Measurements from ENCODE around the gene CEP131. TPM values are rescaled to one million over a fixed set of nuclear protein-coding genes. Genes with fewer than 3 reads are reported as not detected.

CEP131 gene
- total RNA-seq, 1 donor from 2014 or later: 15.9 TPM

DNA sequence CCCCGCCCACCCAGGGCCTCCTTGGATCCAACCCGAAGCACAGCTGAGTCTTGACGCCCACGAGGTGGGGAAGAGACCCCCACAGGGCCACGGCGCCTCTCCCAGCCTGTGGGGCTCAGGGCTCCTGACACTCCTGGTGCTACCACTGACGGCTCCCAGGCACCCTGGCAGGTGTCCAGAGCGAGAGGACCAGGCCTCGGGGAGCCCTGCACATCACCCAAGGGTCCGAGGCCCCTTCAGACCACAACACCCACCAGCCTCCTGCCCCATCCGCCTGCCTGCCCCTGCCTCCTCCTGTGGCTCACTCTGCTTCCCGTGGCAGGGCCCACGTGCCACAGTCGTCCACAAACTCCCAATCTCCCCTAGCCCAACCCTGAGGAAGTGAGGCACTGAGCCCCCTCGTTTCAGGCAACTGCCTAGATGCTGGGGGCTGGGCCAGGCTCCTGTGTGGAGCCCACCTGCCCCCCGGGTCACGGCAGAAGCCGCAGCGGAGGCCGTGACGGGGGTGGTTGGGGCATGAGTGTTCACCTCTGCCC lies 28.5 kb downstream of the CEP131 start:
- Mint-ChIP-seq H3K4me1 (no peaks in the 10 kb centered on the region), H3K4me3 (no peak overlapping the region), H3K27ac (no peak overlapping the region), H3K9me3 (no peaks in the 10 kb centered on the region), H3K27me3 (no peaks in the 10 kb centered on the region), H3K36me3 (ENCODE audit: low read depth) (peaks cover 27% of the 10 kb centered on the region)
- TF ChIP-seq, protein P1, sequence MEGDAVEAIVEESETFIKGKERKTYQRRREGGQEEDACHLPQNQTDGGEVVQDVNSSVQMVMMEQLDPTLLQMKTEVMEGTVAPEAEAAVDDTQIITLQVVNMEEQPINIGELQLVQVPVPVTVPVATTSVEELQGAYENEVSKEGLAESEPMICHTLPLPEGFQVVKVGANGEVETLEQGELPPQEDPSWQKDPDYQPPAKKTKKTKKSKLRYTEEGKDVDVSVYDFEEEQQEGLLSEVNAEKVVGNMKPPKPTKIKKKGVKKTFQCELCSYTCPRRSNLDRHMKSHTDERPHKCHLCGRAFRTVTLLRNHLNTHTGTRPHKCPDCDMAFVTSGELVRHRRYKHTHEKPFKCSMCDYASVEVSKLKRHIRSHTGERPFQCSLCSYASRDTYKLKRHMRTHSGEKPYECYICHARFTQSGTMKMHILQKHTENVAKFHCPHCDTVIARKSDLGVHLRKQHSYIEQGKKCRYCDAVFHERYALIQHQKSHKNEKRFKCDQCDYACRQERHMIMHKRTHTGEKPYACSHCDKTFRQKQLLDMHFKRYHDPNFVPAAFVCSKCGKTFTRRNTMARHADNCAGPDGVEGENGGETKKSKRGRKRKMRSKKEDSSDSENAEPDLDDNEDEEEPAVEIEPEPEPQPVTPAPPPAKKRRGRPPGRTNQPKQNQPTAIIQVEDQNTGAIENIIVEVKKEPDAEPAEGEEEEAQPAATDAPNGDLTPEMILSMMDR (IDR thresholded peaks at IDR 0.05): no peak
- ATAC-seq (ENCODE audit: low read depth): no peak
- POLR2A ChIA-PET: no interaction called here
- DNase-seq: no peak
- CTCF ChIA-PET: no interaction called here
- intact Hi-C loops (cut with micrococcal nuclease): no loop called here

DNA sequence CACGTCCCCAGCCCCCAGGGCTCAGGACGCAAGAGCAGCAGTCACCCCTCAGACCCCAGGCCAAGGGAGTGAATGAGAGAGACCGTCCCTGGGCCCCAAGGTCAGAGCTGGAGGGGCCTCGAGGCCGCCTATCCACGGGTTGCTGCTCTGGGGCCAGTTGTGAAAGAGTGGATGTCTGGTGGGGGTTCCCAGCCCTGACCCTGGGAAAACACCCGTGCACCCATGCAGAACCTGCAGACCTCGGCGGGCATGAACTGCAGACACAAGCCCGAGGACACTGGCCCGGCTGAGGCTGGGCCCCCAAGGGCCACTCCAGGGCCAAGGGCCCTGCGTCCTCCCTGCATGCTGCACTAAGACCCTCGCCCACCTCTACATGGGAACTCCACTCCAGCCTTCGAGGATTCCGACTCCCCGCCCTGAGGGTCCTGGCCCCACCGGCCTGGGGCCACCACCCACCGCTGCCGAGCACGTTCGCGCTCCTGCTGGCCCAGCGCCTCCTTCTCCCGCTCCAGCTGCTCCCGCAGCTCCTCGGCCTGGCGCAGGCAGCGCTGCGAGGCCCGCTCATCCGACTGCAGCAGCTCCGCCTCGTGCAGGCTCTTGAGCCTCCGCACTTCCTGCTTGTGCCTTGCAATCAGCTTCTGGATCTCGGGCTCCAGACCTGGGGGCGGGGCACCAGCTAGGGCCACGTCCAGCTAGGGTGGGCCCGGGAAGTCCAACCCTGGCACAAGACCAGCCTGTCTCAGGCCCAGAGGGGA lies 29.1 kb downstream of the CEP131 start:
- CTCF ChIA-PET: no interaction called here
- Mint-ChIP-seq H3K27ac (no peak overlapping the region), H3K4me3 (no peak overlapping the region), H3K4me1 (no peaks in the 10 kb centered on the region), H3K9me3 (no peaks in the 10 kb centered on the region), H3K27me3 (no peaks in the 10 kb centered on the region), H3K36me3 (ENCODE audit: low read depth) (peaks cover 31% of the 10 kb centered on the region)
- POLR2A ChIA-PET: no interaction called here
- ATAC-seq (ENCODE audit: low read depth): no peak
- no peak for DNase-seq
- TF ChIP-seq, protein P1 (IDR thresholded peaks at IDR 0.05): no peak
- intact Hi-C loops (cut with micrococcal nuclease): no loop called here

DNA sequence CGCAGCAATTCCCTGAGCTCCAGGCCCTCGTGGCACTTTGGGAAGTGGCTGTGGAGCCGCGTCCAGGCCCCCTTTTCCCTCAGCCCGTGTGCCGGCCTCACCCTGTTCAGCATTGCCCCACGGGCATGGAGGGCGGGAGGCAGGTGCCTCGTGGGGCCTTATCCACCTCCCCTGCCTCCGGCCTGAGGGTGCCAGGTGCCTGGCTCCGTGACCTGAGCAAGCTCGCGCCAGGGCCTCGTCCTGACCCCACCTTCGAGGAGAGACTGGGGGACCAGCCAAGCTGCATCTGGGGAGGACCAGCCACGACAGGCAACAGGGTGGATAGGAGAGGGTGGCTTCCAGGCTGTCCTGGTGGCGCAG lies 29.7 kb downstream of the CEP131 start:
- no peaks in the 10 kb centered on the region for H3K9me3 Mint-ChIP-seq
- no peaks in the 10 kb centered on the region for H3K27me3 Mint-ChIP-seq
- intact Hi-C loops (cut with micrococcal nuclease): no loop called here
- H3K4me3 Mint-ChIP-seq: no peak overlapping the region
- no peaks in the 10 kb centered on the region for H3K4me1 Mint-ChIP-seq
- H3K27ac Mint-ChIP-seq: no peak overlapping the region
- CTCF ChIA-PET: no interaction called here
- TF ChIP-seq, protein P1 (IDR thresholded peaks at IDR 0.05): no peak
- POLR2A ChIA-PET: no interaction called here
- peaks cover 28% of the 10 kb centered on the region for H3K36me3 Mint-ChIP-seq (ENCODE audit: low read depth)
- no peak for ATAC-seq (ENCODE audit: low read depth)
- DNase-seq: no peak

DNA sequence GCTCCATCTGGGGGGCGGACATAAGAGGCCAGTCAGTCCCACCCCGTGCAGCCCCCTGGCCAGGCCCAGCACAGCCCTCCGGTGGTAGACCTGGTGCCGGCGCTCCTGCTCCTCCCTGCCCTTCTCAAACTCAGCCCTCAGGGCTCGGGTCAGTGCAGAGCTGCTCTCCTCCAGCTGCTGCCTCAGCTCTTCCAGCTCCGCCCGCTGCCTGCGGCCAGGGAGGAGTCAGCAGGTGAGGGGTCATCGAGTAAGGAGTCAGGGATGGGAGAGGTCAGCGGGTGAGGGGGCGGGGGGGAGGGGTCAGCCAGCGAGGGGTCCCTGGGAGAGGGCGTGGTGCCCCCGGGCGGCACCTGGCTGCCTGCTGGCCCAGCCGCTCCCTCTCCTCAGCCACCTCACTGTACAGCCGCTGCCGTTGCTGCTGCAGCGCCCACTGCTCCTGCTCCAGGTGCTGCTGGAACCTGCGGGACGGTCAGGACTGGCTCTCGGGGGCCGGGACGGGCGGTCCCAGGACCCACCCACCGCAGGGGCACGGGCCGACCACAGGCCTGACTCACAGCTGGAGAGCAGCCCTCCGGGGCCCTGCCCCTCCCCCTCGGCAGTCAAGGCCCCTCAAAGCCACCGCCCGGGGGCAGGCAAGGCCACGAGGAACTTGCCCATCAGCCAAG lies 30.2 kb downstream of the CEP131 start:
- peaks cover 25% of the 10 kb centered on the region for H3K36me3 Mint-ChIP-seq (ENCODE audit: low read depth)
- intact Hi-C loops (cut with micrococcal nuclease): no loop called here
- no peaks in the 10 kb centered on the region for H3K9me3 Mint-ChIP-seq
- no peaks in the 10 kb centered on the region for H3K4me1 Mint-ChIP-seq
- no peak overlapping the region for H3K27ac Mint-ChIP-seq
- H3K27me3 Mint-ChIP-seq: no peaks in the 10 kb centered on the region
- ATAC-seq (ENCODE audit: low read depth): no peak
- POLR2A ChIA-PET: no interaction called here
- CTCF ChIA-PET: no interaction called here
- TF ChIP-seq, protein P1 (IDR thresholded peaks at IDR 0.05): no peak
- H3K4me3 Mint-ChIP-seq: no peak overlapping the region
- DNase-seq: no peak

DNA sequence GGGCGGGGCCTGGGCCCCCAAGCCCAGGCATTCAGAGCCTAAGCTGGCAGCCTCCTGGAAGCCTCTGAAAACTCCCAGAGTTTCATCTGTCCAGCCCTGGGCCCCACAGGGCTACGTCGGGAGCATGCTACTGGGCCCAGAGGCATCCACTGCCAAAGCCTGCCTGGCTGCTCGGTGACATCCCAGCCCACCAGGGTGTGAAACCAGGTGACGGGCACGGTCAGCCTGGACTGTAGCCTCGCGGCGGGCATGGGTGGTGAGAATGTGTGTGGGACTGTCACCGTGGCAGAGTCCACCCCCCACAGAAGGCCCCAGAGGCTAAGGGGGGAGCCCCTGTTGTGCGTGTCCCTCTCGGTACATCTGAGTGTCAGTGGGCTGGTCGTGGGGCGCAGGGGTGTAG lies 31.1 kb downstream of the CEP131 start:
- Mint-ChIP-seq H3K27me3 (no peaks in the 10 kb centered on the region), H3K4me3 (no peak overlapping the region), H3K9me3 (no peaks in the 10 kb centered on the region), H3K4me1 (no peaks in the 10 kb centered on the region), H3K36me3 (ENCODE audit: low read depth) (peaks cover 25% of the 10 kb centered on the region), H3K27ac (no peak overlapping the region)
- POLR2A ChIA-PET: no interaction called here
- TF ChIP-seq, protein P1 (IDR thresholded peaks at IDR 0.05): no peak
- ATAC-seq (ENCODE audit: low read depth) (no peak), DNase-seq (no peak)
- intact Hi-C loops (cut with micrococcal nuclease): no loop called here
- CTCF ChIA-PET: no interaction called here

All from activated B cell treated with CpG ODN at 0.5 μM for 24 hours (primary cell).